Measurements from ENCODE around the gene DNAJC27. TPM values are rescaled to one million over a fixed set of nuclear protein-coding genes. Genes with fewer than 3 reads are reported as not detected.

The DNAJC27 gene
- total and polyA plus RNA-seq, 8 donors, result under 0.01 to 59.8 (median 2.9) TPM

GRCh38 chr2:24926220-24926601 lies 45.5 kb downstream of the DNAJC27 start:
- TF ChIP-seq POLR2A (IDR thresholded peaks at IDR 0.05), result no peak
- no peak for TF ChIP-seq CTCF (IDR thresholded peaks at IDR 0.05)
- TF ChIP-seq POLR2AphosphoS5 (IDR thresholded peaks at IDR 0.05), result no peak
- no peak for TF ChIP-seq EP300 (IDR thresholded peaks at IDR 0.05)
- no peak for DNase-seq
- intact Hi-C loops (cut with DNase I; ENCODE audit: low total_unique reads), result no loop called here
- Histone ChIP-seq H3K27ac (peak overlapping the region in 3 of 5 donors; percentile 0 to 70 (median 50)), H3K9me3 (no peaks in the 10 kb centered on the region), H3K4me1 (peaks cover 5 to 15% (median 14%) of the 10 kb centered on the region in 4 donors), H3K27me3 (peaks cover 0 to 5% (median 0%) of the 10 kb centered on the region in 3 donors), H3K36me3 (no peaks in the 10 kb centered on the region), H3K4me3 (peak overlapping the region; percentile 21 to 37 (median 32))
- WGBS, 5 donors, result 77 to 85% (median 83%) methylated on average over 11 to 14 of the region's 14 CpGs

- H3K27ac ChIP-seq, result no peak overlapping the region
- intact Hi-C loops (cut with DNase I; ENCODE audit: low total_unique reads), result no loop called here
- 88 to 95% (median 94%) methylated on average over 10 of the region's 10 CpGs for WGBS, 5 donors
- no peaks in the 10 kb centered on the region for H3K9me3 ChIP-seq
- peaks cover 5 to 19% (median 16%) of the 10 kb centered on the region in 4 donors for H3K4me1 ChIP-seq
- H3K4me3 ChIP-seq, result no peak overlapping the region
- H3K36me3 ChIP-seq, result no peaks in the 10 kb centered on the region
- no peak for DNase-seq
- no peak for TF ChIP-seq POLR2A (IDR thresholded peaks at IDR 0.05)
- TF ChIP-seq POLR2AphosphoS5 (IDR thresholded peaks at IDR 0.05), result no peak
- TF ChIP-seq EP300 (IDR thresholded peaks at IDR 0.05), result no peak
- no peak for TF ChIP-seq CTCF (IDR thresholded peaks at IDR 0.05)
- peaks cover 0 to 5% (median 0%) of the 10 kb centered on the region in 3 donors for H3K27me3 ChIP-seq
Measured at GRCh38 chr2:24925815-24926214, 45.9 kb downstream of the DNAJC27 start.

GRCh38 chr2:24924732-24925131 lies 47.0 kb downstream of the DNAJC27 start:
- H3K4me3 ChIP-seq, result no peak overlapping the region
- no peak for DNase-seq
- 84 to 92% (median 87%) methylated on average over 6 of the region's 6 CpGs for WGBS, 5 donors
- intact Hi-C loops (cut with DNase I; ENCODE audit: low total_unique reads), result no loop called here
- no peaks in the 10 kb centered on the region for H3K9me3 ChIP-seq
- H3K36me3 ChIP-seq, result no peaks in the 10 kb centered on the region
- H3K4me1 ChIP-seq, result peaks cover 5 to 23% (median 21%) of the 10 kb centered on the region in 4 donors
- H3K27me3 ChIP-seq, result peaks cover 0 to 5% (median 0%) of the 10 kb centered on the region in 3 donors
- TF ChIP-seq CTCF (IDR thresholded peaks at IDR 0.05) (no peak), POLR2A (IDR thresholded peaks at IDR 0.05) (no peak), EP300 (IDR thresholded peaks at IDR 0.05) (no peak), POLR2AphosphoS5 (IDR thresholded peaks at IDR 0.05) (no peak)
- no peak overlapping the region for H3K27ac ChIP-seq

- 91 to 97% (median 94%) methylated on average over 5 of the region's 5 CpGs for WGBS, 5 donors
- Histone ChIP-seq H3K27ac (no peak overlapping the region), H3K9me3 (no peaks in the 10 kb centered on the region), H3K36me3 (no peaks in the 10 kb centered on the region), H3K27me3 (peaks cover 0 to 5% (median 0%) of the 10 kb centered on the region in 3 donors), H3K4me1 (peaks cover 8 to 26% (median 23%) of the 10 kb centered on the region in 4 donors), H3K4me3 (no peak overlapping the region)
- intact Hi-C loops (cut with DNase I; ENCODE audit: low total_unique reads), result no loop called here
- TF ChIP-seq POLR2A (IDR thresholded peaks at IDR 0.05) (no peak), EP300 (IDR thresholded peaks at IDR 0.05) (no peak), CTCF (IDR thresholded peaks at IDR 0.05) (no peak), POLR2AphosphoS5 (IDR thresholded peaks at IDR 0.05) (no peak)
- DNase-seq, result no peak
Measured at GRCh38 chr2:24924266-24924665, 47.5 kb downstream of the DNAJC27 start.
